ENCODE measurements around the gene MAN2B1. TPM values are rescaled to one million over a fixed set of nuclear protein-coding genes. Genes with fewer than 3 reads are reported as not detected.

The MAN2B1 gene
- total and polyA plus RNA-seq, 2 of the 13 experiments (the other 11 are each of a cell fraction or from before 2014, with no cell fraction given), result 23.6 to 23.8 TPM

- TF ChIP-seq, protein P1, sequence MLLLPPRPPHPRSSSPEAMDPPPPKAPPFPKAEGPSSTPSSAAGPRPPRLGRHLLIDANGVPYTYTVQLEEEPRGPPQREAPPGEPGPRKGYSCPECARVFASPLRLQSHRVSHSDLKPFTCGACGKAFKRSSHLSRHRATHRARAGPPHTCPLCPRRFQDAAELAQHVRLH (CRISPR knock-in tag; IDR thresholded peaks at IDR 0.05; ENCODE audit: borderline replicate concordance, low read depth), result peak; percentile 81; the same call in 1 of the 2 replicates
- TF ChIP-seq ZNF496 (CRISPR knock-in tag; IDR thresholded peaks at IDR 0.05; ENCODE audit: insufficient replicate concordance), result no peak
- TF ChIP-seq CEBPG (CRISPR knock-in tag; IDR thresholded peaks at IDR 0.05), result no peak
- TF ChIP-seq XRCC5 (optimal IDR thresholded peaks at IDR 0.05; ENCODE audit: low read length), result peak; percentile 81
- peak; percentile 21 for TF ChIP-seq TBL1XR1 (IDR thresholded peaks at IDR 0.05; ENCODE audit: borderline replicate concordance, low read length, partially characterized antibody)
- TF ChIP-seq MTA1 (CRISPR knock-in tag; IDR thresholded peaks at IDR 0.05; ENCODE audit: borderline replicate concordance), result no peak; the same call in 1 of the 2 replicates
- TF ChIP-seq ZNF414 (CRISPR knock-in tag; IDR thresholded peaks at IDR 0.05), result peak; percentile 66; the same call in 1 of the 2 replicates
- no peak for TF ChIP-seq NFAT5 (CRISPR knock-in tag; IDR thresholded peaks at IDR 0.05)
- 0 out of 2 replicates have a peak, but pooled peaks have one; percentile 29 for TF ChIP-seq ZNF670 (CRISPR knock-in tag; IDR thresholded peaks at IDR 0.05; ENCODE audit: borderline replicate concordance)
- TF ChIP-seq ZHX1 (CRISPR knock-in tag; IDR thresholded peaks at IDR 0.05; ENCODE audit: low read depth), result no peak
- peak; percentile 31; the same call in 1 of the 2 replicates for TF ChIP-seq MIXL1 (CRISPR knock-in tag; IDR thresholded peaks at IDR 0.05)
- no peak for TF ChIP-seq ZNF101 (CRISPR knock-in tag; IDR thresholded peaks at IDR 0.05; ENCODE audit: borderline replicate concordance, low read depth)
- peak; percentile 66; the same call in 1 of the 2 replicates for TF ChIP-seq ZNF563 (CRISPR knock-in tag; IDR thresholded peaks at IDR 0.05)
- no peak for TF ChIP-seq MEIS1 (CRISPR knock-in tag; IDR thresholded peaks at IDR 0.05; ENCODE audit: borderline replicate concordance)
- no peak for TF ChIP-seq FOXA1 (IDR thresholded peaks at IDR 0.05)
- peak; percentile 24; the same call in 1 of the 2 replicates for TF ChIP-seq FOXA1 (CRISPR knock-in tag; IDR thresholded peaks at IDR 0.05)
- TF ChIP-seq ZNF775 (CRISPR knock-in tag; IDR thresholded peaks at IDR 0.05; ENCODE audit: borderline replicate concordance), result no peak
- no peak for TF ChIP-seq ZNF484 (CRISPR knock-in tag; IDR thresholded peaks at IDR 0.05; ENCODE audit: borderline replicate concordance, low read depth)
- peak; percentile 22; the same call in 1 of the 2 replicates for TF ChIP-seq KLF9 (CRISPR knock-in tag; IDR thresholded peaks at IDR 0.05; ENCODE audit: low read depth)
These were observed 3.0 kb upstream of the MAN2B1 start (continued) for GRCh38 chr19:12669270-12670158.

Data from HepG2 (cell line).